ENCODE results near the gene NDUFA7.

GRCh38 chr19:8305798-8306197 lies 15.4 kb downstream of the NDUFA7 start:
- TF ChIP-seq CTCF (conservative IDR thresholded peaks at IDR 0.05) (no peak), ZFX (IDR thresholded peaks at IDR 0.05) (no peak)

All from C4-2B (cell line).